ENCODE measurements around the gene MCAT. TPM values are rescaled to one million over a fixed set of nuclear protein-coding genes. Genes with fewer than 3 reads are reported as not detected.

The MCAT gene
- total and polyA plus RNA-seq, 2 of the 4 experiments (the other 2 are of a cell fraction), result 7.3 to 19.7 TPM

DNA sequence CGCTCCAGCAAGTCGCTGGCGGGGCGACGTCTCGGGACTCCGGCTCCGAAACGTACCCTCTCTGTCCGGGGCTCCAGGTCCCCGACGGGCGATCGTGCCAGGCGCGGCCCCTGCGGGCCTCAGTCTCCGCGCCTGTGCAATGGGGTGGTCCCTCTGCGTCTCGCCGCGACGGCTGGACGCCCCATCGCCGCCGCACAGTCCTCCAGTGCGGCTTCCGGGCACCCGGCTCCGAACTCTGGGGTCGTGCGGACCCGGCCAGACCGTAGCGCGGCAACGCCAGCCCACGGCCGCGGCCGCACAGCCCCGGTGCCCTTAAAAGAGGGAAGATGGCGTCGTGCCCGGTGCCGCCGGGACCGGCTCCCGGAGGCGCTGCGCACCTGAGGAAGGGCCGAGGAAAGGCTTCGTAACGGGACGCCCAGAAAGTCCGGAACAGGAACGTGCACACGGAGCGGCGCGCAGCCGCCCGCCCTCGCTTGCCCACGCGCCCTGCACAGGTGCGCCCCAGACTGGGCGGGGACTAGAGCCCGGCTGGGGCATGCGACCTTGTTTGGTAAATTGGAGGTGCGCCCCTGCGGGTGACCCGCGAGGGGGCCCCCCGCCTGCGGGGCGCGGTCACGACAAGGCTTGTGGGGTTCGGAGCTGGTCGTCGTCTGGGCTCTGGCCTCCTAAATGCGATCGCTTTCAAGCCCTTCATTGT, 32.1 kb downstream of the MCAT start:
- ChIA-PET POLR2A (ENCODE audit: unreplicated experiment) (no interaction called here), CTCF (no interaction called here)
- no peak overlapping the region for H4K91ac ChIP-seq (ENCODE audit: insufficient read depth, low read depth, low read length)
- dilution Hi-C loops (cut with HindIII; ENCODE audit: low sequenced_read_pairs, unreplicated experiment) (no loop called here), in situ Hi-C loops (cut with MboI; ENCODE audit: low sequenced_read_pairs) (no loop called here), intact Hi-C loops (cut with micrococcal nuclease) (no loop called here)
- H4K5ac ChIP-seq (ENCODE audit: low read depth, low read length), result no peak overlapping the region
- no peak overlapping the region for H3K27ac ChIP-seq (ENCODE audit: insufficient read depth, low read length)
- 1% methylated on average over 40 of the region's 86 CpGs; no CpG with 5 or more reads in 1 of the 2 experiments for WGBS, 2 experiments (ENCODE audit: extremely low coverage in 2 of 2, insufficient read length in 1 of 2)
- no peaks in the 10 kb centered on the region for H4K20me1 ChIP-seq (ENCODE audit: insufficient read depth, low read length)
- H3K14ac ChIP-seq (replicated peaks; ENCODE audit: low read depth, low read length), result no peak overlapping the region
- H3K4me1 ChIP-seq (ENCODE audit: control insufficient read depth, insufficient read depth, low read length), result no peaks in the 10 kb centered on the region; the same call in 1 of the 2 replicates
- H3K27me3 ChIP-seq (ENCODE audit: control insufficient read depth, insufficient read depth, low read length), result peaks cover 58% of the 10 kb centered on the region
- peak overlapping the region; percentile 79 for H3K4me2 ChIP-seq (ENCODE audit: low read depth, low read length)
- H2AK9ac ChIP-seq (replicated peaks; ENCODE audit: low read depth, low read length, poor library complexity), result peak overlapping the region; percentile 72
- no peak overlapping the region for H2BK120ac ChIP-seq (ENCODE audit: low read depth, low read length)
- H3K23ac ChIP-seq (ENCODE audit: low read depth, low read length), result no peak overlapping the region
- no peaks in the 10 kb centered on the region for H3K79me1 ChIP-seq (ENCODE audit: low read depth in 1 of 2, low read length in 2 of 2)
- peak overlapping the region; percentile 90 for H2AFZ ChIP-seq (replicated peaks; ENCODE audit: low read length, poor library complexity)
- H4K8ac ChIP-seq (ENCODE audit: low read depth in 2 of 2, low read length in 2 of 2), result no peak overlapping the region
- no peaks in the 10 kb centered on the region for H3K9me3 ChIP-seq (ENCODE audit: control insufficient read depth, insufficient read depth, low read length)
- H3K9ac ChIP-seq (ENCODE audit: low read depth, low read length), result no peak overlapping the region
- DNase-seq (no peak), ATAC-seq (ENCODE audit: low read depth) (peak; percentile 28)
- no TSS peak for BruUV-seq (replicated peaks)
- no peaks in the 10 kb centered on the region for H3K36me3 ChIP-seq (ENCODE audit: control insufficient read depth, insufficient read depth, low read length)
- peak overlapping the region; percentile 40 for H3K4me3 ChIP-seq (ENCODE audit: insufficient read depth, low read depth, low read length)
- TF ChIP-seq BHLHE40 (IDR thresholded peaks at IDR 0.05; ENCODE audit: low read depth, low read length) (no peak), RAD21 (IDR thresholded peaks at IDR 0.05; ENCODE audit: low read length) (no peak), MAFK (IDR thresholded peaks at IDR 0.05; ENCODE audit: low read depth, low read length) (no peak), SMC3 (IDR thresholded peaks at IDR 0.05; ENCODE audit: low read depth, low read length) (no peak), ELK1 (IDR thresholded peaks at IDR 0.05; ENCODE audit: borderline replicate concordance, low read depth, low read length) (no peak), CTCF (conservative IDR thresholded peaks at IDR 0.05; ENCODE audit: low read depth, low read length) (no peak), CEBPB (IDR thresholded peaks at IDR 0.05; ENCODE audit: low read depth, low read length) (no peak), NFE2L2 (IDR thresholded peaks at IDR 0.05; ENCODE audit: low read depth, low read length) (no peak), CHD1 (IDR thresholded peaks at IDR 0.05; ENCODE audit: low read depth, low read length) (no peak), RCOR1 (IDR thresholded peaks at IDR 0.05; ENCODE audit: insufficient replicate concordance, low read length) (no peak), MXI1 (IDR thresholded peaks at IDR 0.05; ENCODE audit: borderline replicate concordance, low read depth, low read length) (no peak), POLR2A (IDR thresholded peaks at IDR 0.05; ENCODE audit: low read depth, low read length) (no peak), MAZ (IDR thresholded peaks at IDR 0.05; ENCODE audit: borderline replicate concordance, low read depth, low read length) (no peak), FOS (IDR thresholded peaks at IDR 0.05; ENCODE audit: low read depth, low read length) (no peak), RFX5 (IDR thresholded peaks at IDR 0.05; ENCODE audit: low read depth, low read length) (no peak)
- TF ChIP-seq, protein P1, sequence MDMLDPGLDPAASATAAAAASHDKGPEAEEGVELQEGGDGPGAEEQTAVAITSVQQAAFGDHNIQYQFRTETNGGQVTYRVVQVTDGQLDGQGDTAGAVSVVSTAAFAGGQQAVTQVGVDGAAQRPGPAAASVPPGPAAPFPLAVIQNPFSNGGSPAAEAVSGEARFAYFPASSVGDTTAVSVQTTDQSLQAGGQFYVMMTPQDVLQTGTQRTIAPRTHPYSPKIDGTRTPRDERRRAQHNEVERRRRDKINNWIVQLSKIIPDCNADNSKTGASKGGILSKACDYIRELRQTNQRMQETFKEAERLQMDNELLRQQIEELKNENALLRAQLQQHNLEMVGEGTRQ (IDR thresholded peaks at IDR 0.05; ENCODE audit: low read depth, low read length), result no peak
- H3K18ac ChIP-seq (ENCODE audit: low read depth, low read length), result no peak overlapping the region
- H3K9me1 ChIP-seq (ENCODE audit: insufficient read depth, low read length), result no peaks in the 10 kb centered on the region
- no peak overlapping the region for H2BK5ac ChIP-seq (ENCODE audit: low read depth, low read length, poor library complexity, severe bottlenecking)
- no peak overlapping the region for H2BK15ac ChIP-seq (ENCODE audit: low read depth, low read length)
- no peak overlapping the region for H3K56ac ChIP-seq (ENCODE audit: extremely low read depth, insufficient read depth, low read length)
- no peak overlapping the region for H2AK5ac ChIP-seq (ENCODE audit: low read depth, low read length)
- no peak overlapping the region for H3K4ac ChIP-seq (ENCODE audit: low read depth, low read length)
- H2BK20ac ChIP-seq (ENCODE audit: low read depth, low read length), result no peak overlapping the region

All from IMR-90 (cell line).